HepG2 (cell line): Measurements from ENCODE around the gene SHISAL2B. TPM values are rescaled to one million over a fixed set of nuclear protein-coding genes. Genes with fewer than 3 reads are reported as not detected.

Source experiments
- ATAC-seq: fragments of 200-7000 bp; cut with Tn5 transposase; 3 replicates; pipeline ENCODE4 v1.9.1; 2020; ENCODE audit warnings: mild to moderate bottlenecking, moderate library complexity
- BruUV-seq: library from RNA; stranded (reverse); fragments of 400-500 nt; replicated peaks from 2 replicates; lab custom pipeline; 2021; lab: Mats Ljungman, UMichigan
- CTCF ChIA-PET: fragments of 300-600 bp; formaldehyde crosslinking; extraction: SDS; loops from one replicate; lab custom pipeline; 2021; ENCODE audit warnings: low total read pairs, inconsistent platforms, low intra/inter-chr PET ratio; lab: Yijun Ruan, JAX
- POLR2A ChIA-PET: fragments of 350-600 bp; sonication (Branson Sonifier 250); formaldehyde crosslinking; loops from one replicate; lab custom pipeline; 2020; ENCODE audit warnings: antibody characterized with exemption, inconsistent platforms; lab: Yijun Ruan, JAX
- DNase-seq: peaks from one replicate; pipeline ENCODE4 v3.0.0-alpha.2; 2015; ENCODE audit warnings: low spot score
- FAIRE-seq: peaks from 3 replicates; lab custom pipeline; 2011; peaks lifted over from hg19 to GRCh38; lab: Jason Lieb, UNC
- H2AFZ ChIP-seq: one replicate; pipeline ENCODE4 v1.6.1; 2011; ENCODE audit warnings: low read length, inconsistent platforms
- H3K27ac ChIP-seq: fragments of 300-600 bp; 3 replicates; pipeline ENCODE4 v1.8.0; 2011; ENCODE audit warnings: mixed run types, mild to moderate bottlenecking, mixed read lengths, low read length, inconsistent platforms; ENCODE audit not compliant: insufficient read depth; ENCODE audit errors: extremely low read length
- H3K27me3 ChIP-seq, 2 experiments: fragments of 200-600 bp in 1 of 2; 2 replicates in 1 of 2; 3 replicates in 1 of 2; pipeline versions ENCODE4 v1.6.0 to v1.8.0; 2011; ENCODE audit warnings: low read length in 2 of 2, mild to moderate bottlenecking in 2 of 2, moderate library complexity in 2 of 2, inconsistent platforms in 1 of 2; ENCODE audit not compliant: insufficient read depth in 2 of 2, control insufficient read depth in 1 of 2
- H3K36me3 ChIP-seq, 2 experiments: fragments of 200-600 bp in 1 of 2; replicated peaks in 1 of 2; 2 replicates in 1 of 2; 3 replicates in 1 of 2; pipeline versions ENCODE4 v1.5.1 to v1.8.0; 2011; ENCODE audit warnings: low read length in 2 of 2, inconsistent platforms in 1 of 2; ENCODE audit not compliant: insufficient read depth in 2 of 2, control insufficient read depth in 1 of 2
- H3K4me1 ChIP-seq: 2 replicates; pipeline ENCODE4 v1.5.1; 2012; ENCODE audit warnings: low read length, inconsistent platforms; ENCODE audit not compliant: insufficient read depth
- H3K4me2 ChIP-seq: 2 replicates; pipeline ENCODE4 v1.6.0; 2011; ENCODE audit warnings: low read depth, low read length, inconsistent platforms
- H3K4me3 ChIP-seq, 3 experiments: fragments of 200-600 bp in 1 of 3; sonication (generic), shearing (Covaris generic) in 1 of 3; replicated peaks in 1 of 3; 2 replicates each; pipeline ENCODE4 v1.5.1; 2011 to 2016; ENCODE audit warnings: low read length in 3 of 3, inconsistent platforms in 2 of 3, low read depth in 2 of 3, mild to moderate bottlenecking in 2 of 3, control low read depth in 1 of 3, mixed read lengths in 1 of 3; ENCODE audit not compliant: insufficient read depth in 1 of 3
- H3K79me2 ChIP-seq: one replicate; pipeline ENCODE4 v1.6.1; 2011; ENCODE audit warnings: low read length, inconsistent platforms; ENCODE audit not compliant: insufficient read depth
- H3K9ac ChIP-seq: 2 replicates; pipeline ENCODE4 v1.6.0; 2011; ENCODE audit warnings: mild to moderate bottlenecking, low read depth, low read length, inconsistent platforms; ENCODE audit not compliant: insufficient read depth
- H3K9me3 ChIP-seq: 2 replicates; pipeline ENCODE4 v1.5.1; 2012; ENCODE audit warnings: mild to moderate bottlenecking, low read length
- H4K20me1 ChIP-seq: 2 replicates; pipeline ENCODE4 v1.6.0; 2011; ENCODE audit warnings: inconsistent platforms, mild to moderate bottlenecking, low read length, moderate library complexity; ENCODE audit not compliant: insufficient read depth
- ETV5 ChIP-seq: IDR thresholded peaks from 2 replicates; pipeline ENCODE4 v1.6.1; 2018; ENCODE audit warnings: missing biosample characterization, missing genetic modification reagents, inconsistent platforms, borderline replicate concordance
- HDAC2 ChIP-seq: sonication (generic); formaldehyde crosslinking; IDR thresholded peaks from 2 replicates; pipeline ENCODE4 v1.4.0; 2020; ENCODE audit warnings: missing genetic modification reagents
- REST ChIP-seq, 2 experiments: IDR thresholded peaks; 2 replicates each; pipeline ENCODE4 v1.6.1; 2011 to 2012; ENCODE audit warnings: low read length in 2 of 2, borderline replicate concordance in 1 of 2, low read depth in 1 of 2, mild to moderate bottlenecking in 1 of 2, moderate library complexity in 1 of 2
- SMAD3 ChIP-seq: sonication (generic); formaldehyde crosslinking; IDR thresholded peaks from 2 replicates; pipeline ENCODE4 v1.4.0; 2020; ENCODE audit warnings: missing genetic modification reagents
- SOX5 ChIP-seq: IDR thresholded peaks from 2 replicates; pipeline ENCODE4 v1.6.1; 2016; ENCODE audit warnings: borderline replicate concordance
- SOX6 ChIP-seq, 2 experiments: fragments of 450-650 bp in 1 of 2; sonication (generic) in 1 of 2; formaldehyde crosslinking in 1 of 2; IDR thresholded peaks; 2 replicates each; pipeline versions ENCODE4 v1.4.0 to v1.6.1; 2017 to 2020; ENCODE audit warnings: antibody characterized with exemption in 1 of 2, mild to moderate bottlenecking in 1 of 2, missing genetic modification reagents in 1 of 2
- ZBTB37 ChIP-seq: sonication (generic); formaldehyde crosslinking; IDR thresholded peaks from 2 replicates; pipeline ENCODE4 v1.4.0; 2020; ENCODE audit warnings: mild to moderate bottlenecking, missing genetic modification reagents
- ZNF160 ChIP-seq: sonication (generic); formaldehyde crosslinking; IDR thresholded peaks from 2 replicates; pipeline ENCODE4 v1.8.0; 2022; ENCODE audit warnings: mild to moderate bottlenecking, inconsistent platforms, missing genetic modification reagents
- ZNF230 ChIP-seq: sonication (generic); formaldehyde crosslinking; IDR thresholded peaks from 2 replicates; pipeline ENCODE4 v1.4.0; 2020; ENCODE audit warnings: mild to moderate bottlenecking, missing genetic modification reagents
- ZNF710 ChIP-seq: sonication (generic); formaldehyde crosslinking; IDR thresholded peaks from 2 replicates; pipeline ENCODE4 v1.5.0; 2020; ENCODE audit warnings: mild to moderate bottlenecking, missing genetic modification reagents, borderline replicate concordance
- WGBS: methylation state at CpG from one replicate; pipeline ENCODE4 v1.1.6; 2017; ENCODE audit warnings: low lambda C conversion rate; 5-methylcytosine and 5-hydroxymethylcytosine counted together
- in situ Hi-C: cut with HindIII; loops from 2 replicates; pipeline ENCODE4 v1.10.0; 2017; ENCODE audit warnings: low pct_unique_long_range_greater_than_20kb; ENCODE audit not compliant: extremely low pct_ligation_motif_present
- intact Hi-C: fragments of 100-400 bp; cut with micrococcal nuclease; formaldehyde crosslinking; loops from one replicate; pipeline ENCODE4 v1.10.0; 2022; ENCODE audit not compliant: unreplicated experiment
- polyA plus RNA-seq, 8 experiments: library from polyadenylated mRNA; depleted of rRNA in 3 of 8; stranded (reverse) in 7 of 8; unstranded in 1 of 8; fragments of >200 nt; fragmentation: Illumina TruSeq in 4 of 8; extraction: Trizol in 4 of 8; gene quantifications; 2 replicates each; pipeline versions ENCODE4 v1.2.1 to v1.2.3, GENCODE V29; 2011 to 2016; ENCODE audit warnings: low read depth in 4 of 8, missing spikeins in 1 of 8, mixed read lengths in 1 of 8; ENCODE audit not compliant: insufficient read depth in 1 of 8
- total RNA-seq, 5 experiments: library from RNA; depleted of rRNA; stranded (reverse); fragments of >200 nt; fragmentation: Illumina TruSeq; extraction: Trizol; gene quantifications; 2 replicates each; pipeline ENCODE4 v1.2.3, GENCODE V29; 2016; ENCODE audit warnings: low read depth in 1 of 5
- TF ChIP-seq, protein P1 (sequence below): sonication (generic); formaldehyde crosslinking; IDR thresholded peaks from 2 replicates; pipeline ENCODE4 v1.4.0; 2020; ENCODE audit warnings: mild to moderate bottlenecking, missing genetic modification reagents

Gene SHISAL2B
- total and polyA plus RNA-seq, 2 of the 13 experiments (the other 11 are each of a cell fraction or from before 2014, with no cell fraction given) = not detected

GRCh38 chr5:64707191-64707590 is 16.9 kb downstream of the SHISAL2B start:
- DNase-seq (no peak), ATAC-seq (no peak), FAIRE-seq (no peak)
- no TSS peak for BruUV-seq
- 41% methylated on average over 2 of the region's 2 CpGs for WGBS
- intact Hi-C loops (no loop called here), in situ Hi-C loops (no loop called here)
- Histone ChIP-seq H3K36me3 (no peaks in the 10 kb centered on the region), H3K79me2 (no peaks in the 10 kb centered on the region), H2AFZ (no peak overlapping the region), H3K27ac (no peak overlapping the region), H3K9ac (no peak overlapping the region), H3K9me3 (no peaks in the 10 kb centered on the region), H3K27me3 (no peaks in the 10 kb centered on the region), H3K4me1 (no peaks in the 10 kb centered on the region; the same call in 1 of the 2 replicates), H3K4me2 (no peak overlapping the region), H4K20me1 (no peaks in the 10 kb centered on the region), H3K4me3 (no peak overlapping the region)
- ChIA-PET POLR2A (no interaction called here), CTCF (no interaction called here)
- TF ChIP-seq SMAD3 (CRISPR knock-in tag) = no peak
- TF ChIP-seq, protein P1, sequence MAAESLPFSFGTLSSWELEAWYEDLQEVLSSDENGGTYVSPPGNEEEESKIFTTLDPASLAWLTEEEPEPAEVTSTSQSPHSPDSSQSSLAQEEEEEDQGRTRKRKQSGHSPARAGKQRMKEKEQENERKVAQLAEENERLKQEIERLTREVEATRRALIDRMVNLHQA = no peak
- no peak for TF ChIP-seq ZBTB37 (CRISPR knock-in tag)
- no peak for TF ChIP-seq ZNF710
- no peak for TF ChIP-seq ZNF160 (CRISPR knock-in tag)
- no peak for TF ChIP-seq ZNF230 (CRISPR knock-in tag)
- TF ChIP-seq SOX6 (IDR thresholded peaks at IDR 0.05) = no peak
- no peak for TF ChIP-seq SOX6 (CRISPR knock-in tag; IDR thresholded peaks at IDR 0.05)
- no peak for TF ChIP-seq REST (IDR thresholded peaks at IDR 0.05; ENCODE audit: borderline replicate concordance in 1 of 2, low read depth in 1 of 2, low read length in 2 of 2)
- no peak for TF ChIP-seq HDAC2 (CRISPR knock-in tag)
- no peak for TF ChIP-seq ETV5
- no peak for TF ChIP-seq SOX5
